MM.1S (cell line): Measurements from ENCODE around the gene VSIR.

Experiments
- EZH2phosphoT487 ChIP-seq: fragments of 300-600 bp; sonication (generic); IDR thresholded peaks from 2 replicates; pipeline ENCODE4 v1.6.1; 2018; ENCODE audit warnings: antibody characterized with exemption, low read length
- TF ChIP-seq, protein P1 (sequence below): fragments of 300-600 bp; sonication (generic); IDR thresholded peaks from 2 replicates; pipeline ENCODE4 v1.5.1; 2016; ENCODE audit warnings: antibody characterized with exemption, low read length, mixed read lengths

DNA sequence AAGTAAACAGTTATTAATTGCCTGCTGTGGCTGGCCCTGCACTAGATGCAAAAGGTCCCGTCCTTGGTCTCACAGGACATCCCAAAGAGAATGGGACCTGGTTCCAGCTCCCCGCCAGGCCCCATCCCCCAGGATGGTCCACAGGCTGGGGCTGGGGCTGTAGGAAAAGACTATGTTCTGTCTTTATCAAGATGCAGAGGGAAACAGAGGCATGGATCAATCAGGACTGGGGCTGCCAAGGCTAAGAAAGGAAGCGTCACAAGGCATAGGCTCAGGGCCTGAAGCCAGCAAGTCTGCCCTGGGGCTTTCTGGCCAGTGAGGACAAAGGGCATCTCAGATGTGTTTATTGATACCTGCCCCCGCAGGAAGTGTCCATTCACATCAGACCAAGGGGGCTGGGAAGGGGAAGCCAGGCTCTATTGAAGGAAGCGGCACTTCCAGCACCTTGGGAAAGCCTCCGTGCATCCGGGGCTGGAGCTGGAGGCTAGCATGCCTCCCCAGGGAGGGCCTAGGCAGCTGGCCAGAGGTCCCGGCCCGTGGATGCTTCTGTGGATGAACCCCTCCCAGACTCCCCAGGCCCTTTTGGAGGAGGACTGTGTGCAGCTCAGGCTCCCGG lies 5.8 kb downstream of the VSIR start:
- no peak for TF ChIP-seq EZH2phosphoT487
- TF ChIP-seq, protein P1, sequence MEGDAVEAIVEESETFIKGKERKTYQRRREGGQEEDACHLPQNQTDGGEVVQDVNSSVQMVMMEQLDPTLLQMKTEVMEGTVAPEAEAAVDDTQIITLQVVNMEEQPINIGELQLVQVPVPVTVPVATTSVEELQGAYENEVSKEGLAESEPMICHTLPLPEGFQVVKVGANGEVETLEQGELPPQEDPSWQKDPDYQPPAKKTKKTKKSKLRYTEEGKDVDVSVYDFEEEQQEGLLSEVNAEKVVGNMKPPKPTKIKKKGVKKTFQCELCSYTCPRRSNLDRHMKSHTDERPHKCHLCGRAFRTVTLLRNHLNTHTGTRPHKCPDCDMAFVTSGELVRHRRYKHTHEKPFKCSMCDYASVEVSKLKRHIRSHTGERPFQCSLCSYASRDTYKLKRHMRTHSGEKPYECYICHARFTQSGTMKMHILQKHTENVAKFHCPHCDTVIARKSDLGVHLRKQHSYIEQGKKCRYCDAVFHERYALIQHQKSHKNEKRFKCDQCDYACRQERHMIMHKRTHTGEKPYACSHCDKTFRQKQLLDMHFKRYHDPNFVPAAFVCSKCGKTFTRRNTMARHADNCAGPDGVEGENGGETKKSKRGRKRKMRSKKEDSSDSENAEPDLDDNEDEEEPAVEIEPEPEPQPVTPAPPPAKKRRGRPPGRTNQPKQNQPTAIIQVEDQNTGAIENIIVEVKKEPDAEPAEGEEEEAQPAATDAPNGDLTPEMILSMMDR, result no peak
